ENCODE data around the gene TAS2R16.
"Not testable (repeated sequence)": the region's sequence is repeated elsewhere in the genome, so short reads cannot be mapped to it uniquely, and the experiment has no call there.

The TAS2R16 gene

GRCh38 chr7:122970740-122971725 is 24.5 kb downstream of the TAS2R16 start:
- no peak for DNase-seq

DNA sequence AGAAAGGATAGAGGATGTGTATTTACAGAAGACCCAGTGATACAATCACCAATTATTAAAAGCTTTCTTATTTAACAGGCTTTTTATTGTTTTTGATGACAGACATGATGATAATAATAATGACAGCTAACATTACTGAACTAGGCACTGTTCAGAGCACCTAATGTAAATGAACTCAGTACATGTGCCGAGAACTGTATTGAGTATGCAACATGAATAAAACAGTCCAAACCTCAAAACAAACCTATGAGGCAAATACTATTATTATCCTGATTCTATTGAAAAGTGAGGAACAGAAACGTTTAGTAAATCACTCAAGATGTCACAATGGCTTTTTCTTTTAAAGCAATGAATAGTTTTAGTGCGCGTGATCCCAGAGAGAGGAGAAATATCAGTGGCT is 27.1 kb downstream of the TAS2R16 start:
- no peak for DNase-seq

DNA sequence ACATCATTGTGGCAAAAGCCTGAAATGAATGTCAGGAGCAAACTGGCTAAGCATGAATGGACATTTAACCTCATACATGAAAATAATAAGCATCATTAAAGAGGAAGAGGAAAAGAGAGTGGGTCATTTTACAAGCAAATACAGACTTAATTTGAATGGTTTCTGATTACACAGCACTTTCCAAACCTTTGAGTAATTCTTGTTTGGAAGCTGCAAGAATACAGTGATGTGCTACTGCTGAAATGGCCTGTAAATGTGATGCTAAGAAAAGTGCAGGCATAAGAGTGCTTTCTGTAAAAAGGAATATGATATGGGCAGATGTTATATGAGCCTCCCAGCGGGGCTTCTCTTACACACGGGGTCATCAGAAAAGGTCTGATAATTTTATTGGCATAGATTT is 30.2 kb downstream of the TAS2R16 start:
- DNase-seq = no peak

GRCh38 chr7:122953678-122954077 is 41.8 kb downstream of the TAS2R16 start:
- DNase-seq = not testable (repeated sequence)

GRCh38 chr7:122951006-122951405 is 44.5 kb downstream of the TAS2R16 start:
- no peak for DNase-seq

GRCh38 chr7:122949186-122949585 is 46.3 kb downstream of the TAS2R16 start:
- no peak for DNase-seq
